Mesodermal cell (in vitro differentiated cells): ENCODE data around the gene BGLAP.

Experiments used
- H3K27ac ChIP-seq: 2 replicates; pipeline ENCODE4 v1.7.0; 2013; ENCODE audit warnings: mild to moderate bottlenecking, low read depth, low read length, moderate library complexity; ENCODE audit not compliant: severe bottlenecking
- H3K36me3 ChIP-seq: 2 replicates; pipeline ENCODE4 v1.7.1; 2013; ENCODE audit warnings: mild to moderate bottlenecking, low read length, moderate library complexity; ENCODE audit not compliant: control insufficient read depth, insufficient read depth
- H3K4me1 ChIP-seq: one replicate; pipeline ENCODE4 v1.7.1; 2013; ENCODE audit warnings: mild to moderate bottlenecking, low read length; ENCODE audit not compliant: insufficient read depth, control insufficient read depth, poor library complexity, severe bottlenecking
- H3K4me3 ChIP-seq: 2 replicates; pipeline ENCODE4 v1.7.0; 2013; ENCODE audit warnings: low read length, control low read depth, mild to moderate bottlenecking; ENCODE audit not compliant: insufficient read depth, poor library complexity, severe bottlenecking; ENCODE audit errors: extremely low read depth
- H3K9me3 ChIP-seq: 2 replicates; pipeline ENCODE4 v1.7.1; 2013; ENCODE audit warnings: mild to moderate bottlenecking, low read length, moderate library complexity; ENCODE audit not compliant: control insufficient read depth
- WGBS, 2 experiments: methylation state at CpG; one replicate each; pipeline ENCODE4 v1.1.5; 2013; ENCODE audit warnings: missing lambda C conversion rate in 2 of 2; ENCODE audit not compliant: insufficient coverage in 2 of 2; 5-methylcytosine and 5-hydroxymethylcytosine counted together

BGLAP gene

DNA sequence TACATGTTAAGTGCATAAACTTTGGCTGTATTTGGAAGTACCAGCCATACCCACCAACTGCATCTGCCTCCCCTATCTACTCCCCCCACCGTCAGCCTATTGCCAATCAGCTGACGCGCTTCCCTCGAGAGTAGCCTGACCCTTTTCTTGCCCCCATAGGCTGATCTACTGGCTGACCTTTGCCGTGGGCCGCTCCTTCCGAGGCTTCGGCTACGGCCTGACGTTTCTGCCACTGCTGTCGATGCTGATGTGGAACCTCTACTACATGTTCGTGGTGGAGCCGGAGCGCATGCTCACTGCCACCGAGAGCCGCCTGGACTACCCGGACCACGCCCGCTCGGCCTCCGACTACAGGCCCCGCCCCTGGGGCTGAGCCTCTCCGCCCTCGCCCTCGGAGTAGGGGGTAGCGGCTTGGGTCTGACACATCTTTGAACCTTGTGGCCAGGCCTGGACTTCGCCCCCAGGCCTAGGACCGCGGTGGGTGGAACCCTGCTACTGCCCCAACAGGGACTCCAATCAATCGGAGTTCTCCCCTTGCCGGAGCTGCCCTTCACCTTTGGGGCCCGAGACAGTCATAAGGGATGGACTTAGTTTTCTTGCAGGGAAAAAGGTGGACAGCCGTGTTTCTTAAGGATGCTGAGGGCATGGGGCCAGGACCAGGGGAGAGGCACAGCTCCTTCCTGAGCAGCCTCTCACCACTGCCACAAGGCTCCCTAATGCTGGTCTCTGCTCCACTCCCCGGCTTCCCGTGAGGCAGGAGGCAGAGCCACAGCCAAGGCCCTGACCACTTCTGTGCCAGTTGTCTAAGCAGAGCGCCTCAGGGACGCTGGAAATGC is 49.5 kb downstream of the BGLAP start:
- Histone ChIP-seq H3K4me1 (peaks cover 8% of the 10 kb centered on the region), H3K27ac (peak overlapping the region; percentile 69), H3K4me3 (peak overlapping the region; percentile 32), H3K36me3 (peaks cover 21% of the 10 kb centered on the region), H3K9me3 (no peaks in the 10 kb centered on the region)
- 41 to 42% methylated on average over 31 to 37 of the region's 37 CpGs for WGBS, 2 experiments
